NCI-H82 treated with DMSO at 0.1 percent for 48 hours (cell line): ENCODE results near the gene TPRX1.
"Not testable (repeated sequence)": the region's sequence is repeated elsewhere in the genome, so short reads cannot be mapped to it uniquely, and the experiment has no call there.

Experiments
- DNase-seq: peaks from one replicate; lab custom pipeline; 2025; ENCODE audit not compliant: unreplicated experiment; lab: John Stamatoyannopoulos, UW

The TPRX1 gene

DNA sequence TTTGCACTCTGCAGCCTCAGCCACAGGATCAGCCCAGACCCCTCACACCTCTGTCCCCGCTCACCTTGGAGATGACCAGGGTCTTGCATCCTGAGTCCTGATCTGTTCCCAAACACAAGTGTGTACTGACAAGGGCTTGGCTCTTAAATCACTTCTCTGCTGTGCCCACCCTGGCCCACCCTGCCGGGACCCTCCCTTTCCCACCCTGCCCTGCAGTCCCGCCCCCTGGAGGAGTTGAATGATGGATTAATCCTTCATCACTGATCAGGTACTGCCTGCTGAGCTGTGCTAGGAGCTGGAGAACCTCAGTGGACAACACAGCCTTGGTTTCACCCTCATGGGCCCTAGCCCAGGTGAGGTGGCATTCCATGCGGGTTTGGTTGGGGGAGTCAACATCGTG, at the start of gene TPRX1:
TSS of gene TPRX1 (minus strand) at position 101 of the 400 bp plus-strand sequence. CDS start at position 89, 12 bp downstream.
- DNase-seq = not testable (repeated sequence)

- no peak for DNase-seq
Measured at GRCh38 chr19:47853003-47853402, 48.7 kb upstream of the TPRX1 start.

DNA sequence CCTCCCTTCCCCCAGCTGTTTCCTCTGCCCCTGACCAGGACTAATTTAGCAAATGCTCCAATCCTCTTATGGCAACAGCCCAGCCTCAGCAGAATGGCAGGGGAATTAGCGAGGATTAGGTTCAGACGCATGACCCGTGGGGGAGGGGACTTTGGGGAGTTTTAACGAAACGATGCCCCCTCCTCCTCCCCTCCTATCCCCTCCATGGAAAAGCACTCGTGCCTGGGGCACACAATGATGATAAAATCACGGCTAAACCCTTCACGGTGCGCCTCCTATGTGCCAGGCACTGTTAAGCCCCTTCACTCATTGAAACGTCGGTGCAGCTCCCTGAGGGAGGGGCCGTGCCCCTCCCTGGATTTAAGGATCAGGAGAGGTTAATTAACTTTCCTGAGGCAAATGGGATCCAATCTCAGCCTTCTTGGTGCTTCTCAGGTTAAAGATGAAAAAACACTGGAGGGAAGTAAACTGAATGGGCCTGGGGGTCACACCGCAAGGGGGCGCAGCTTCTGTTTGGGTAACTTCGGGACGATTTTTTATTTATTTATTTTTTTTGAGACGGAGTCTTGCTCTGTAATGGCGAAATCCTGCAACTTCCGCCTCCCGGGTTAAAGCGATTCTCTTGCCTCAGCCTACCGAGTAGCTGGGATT, 44.6 kb upstream of the TPRX1 start:
- peak; percentile 100 for DNase-seq

DNA sequence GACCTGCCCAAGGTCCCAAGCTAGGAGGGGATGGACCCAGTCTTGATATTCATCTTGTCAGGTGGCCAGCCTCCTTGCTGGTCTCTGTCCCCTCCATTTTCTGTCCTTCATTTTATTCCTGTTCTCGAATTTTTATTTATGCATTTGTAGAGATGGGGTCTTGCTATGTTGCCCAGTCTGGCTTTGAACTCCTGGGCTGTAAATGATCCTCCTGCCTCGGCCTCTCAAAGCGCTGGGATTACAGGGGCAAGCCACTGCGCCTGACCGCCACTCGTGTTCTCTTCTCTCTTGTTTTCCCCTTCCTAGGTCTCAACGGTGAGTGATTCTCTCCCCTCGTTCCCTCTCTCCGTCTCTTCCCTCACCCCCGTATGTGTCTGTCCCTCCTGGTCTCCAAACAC, 44.1 kb upstream of the TPRX1 start:
- no peak for DNase-seq

DNA sequence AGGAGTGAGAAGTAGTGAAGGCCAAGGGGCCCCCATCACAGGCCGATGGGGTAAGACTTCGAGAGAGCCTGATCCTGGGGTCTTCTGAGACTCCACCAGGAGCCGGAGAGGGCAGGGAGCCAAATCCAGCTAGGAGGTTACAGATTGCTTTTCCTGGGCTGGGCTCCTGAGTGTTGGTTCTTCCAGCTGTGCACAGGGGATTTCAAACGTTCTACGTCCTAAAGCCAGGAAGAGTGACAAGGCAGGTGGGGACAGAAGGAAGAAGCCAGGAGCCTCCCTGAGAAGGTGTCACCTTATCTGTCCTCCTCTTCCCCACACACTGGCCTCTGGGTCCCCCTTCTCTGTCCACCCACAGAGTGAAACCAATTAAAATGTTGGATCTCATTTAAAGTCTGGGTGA, 38.6 kb upstream of the TPRX1 start:
- DNase-seq = peak; percentile 81

- peak; percentile 73 for DNase-seq
Measured at GRCh38 chr19:47839913-47840312, 35.6 kb upstream of the TPRX1 start.

GRCh38 chr19:47839411-47839810, 35.1 kb upstream of the TPRX1 start:
- DNase-seq = no peak

DNA sequence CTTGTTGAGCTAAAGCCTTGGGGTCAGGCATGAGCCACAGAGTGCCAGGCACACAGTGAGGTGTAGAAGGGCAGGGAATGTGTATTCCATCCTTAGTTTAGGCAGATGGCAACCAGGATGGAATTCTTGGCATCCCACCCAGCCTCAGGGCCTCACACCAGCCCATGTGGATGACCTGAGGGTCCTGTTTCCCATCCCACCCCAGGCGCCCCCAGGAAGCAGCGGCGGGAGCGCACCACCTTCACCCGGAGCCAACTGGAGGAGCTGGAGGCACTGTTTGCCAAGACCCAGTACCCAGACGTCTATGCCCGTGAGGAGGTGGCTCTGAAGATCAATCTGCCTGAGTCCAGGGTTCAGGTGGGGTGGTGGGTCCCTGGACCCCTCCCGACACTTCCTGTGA, 31.7 kb upstream of the TPRX1 start:
- DNase-seq = no peak

DNA sequence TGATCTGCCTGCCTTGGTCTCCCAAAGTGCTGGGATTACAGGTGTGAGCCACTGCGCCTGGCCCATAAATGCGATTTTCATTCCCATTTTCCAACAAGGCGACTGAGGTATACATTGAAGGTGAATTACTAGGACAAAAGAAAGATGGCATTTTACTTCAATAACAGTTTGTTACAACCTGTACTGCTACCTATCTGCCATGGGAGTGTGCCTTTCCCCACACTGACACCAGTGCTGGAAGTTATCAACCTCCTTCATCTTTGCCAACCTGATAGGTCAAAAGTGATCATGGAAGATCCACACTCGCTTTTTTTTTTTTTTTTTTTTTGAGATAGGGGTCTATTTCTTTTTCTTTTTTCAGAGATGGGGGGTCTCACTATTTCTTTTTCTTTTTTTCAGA, 28.4 kb upstream of the TPRX1 start:
- DNase-seq = no peak

GRCh38 chr19:47826800-47827199, 22.4 kb upstream of the TPRX1 start:
- DNase-seq = peak; percentile 83

GRCh38 chr19:47824396-47824795, 20.0 kb upstream of the TPRX1 start:
- DNase-seq = no peak

- DNase-seq = peak; percentile 91
Measured at GRCh38 chr19:47821460-47822020, 17.2 kb upstream of the TPRX1 start, which contains the start of gene CRX. CRX (plus strand) TSS chr19:47821937; CDS start chr19:47834444, 12,507 bp downstream.

- DNase-seq = peak; percentile 66
Measured at GRCh38 chr19:47820410-47820809, 16.1 kb upstream of the TPRX1 start.

GRCh38 chr19:47819858-47820257, 15.5 kb upstream of the TPRX1 start:
- DNase-seq = peak; percentile 97

DNA sequence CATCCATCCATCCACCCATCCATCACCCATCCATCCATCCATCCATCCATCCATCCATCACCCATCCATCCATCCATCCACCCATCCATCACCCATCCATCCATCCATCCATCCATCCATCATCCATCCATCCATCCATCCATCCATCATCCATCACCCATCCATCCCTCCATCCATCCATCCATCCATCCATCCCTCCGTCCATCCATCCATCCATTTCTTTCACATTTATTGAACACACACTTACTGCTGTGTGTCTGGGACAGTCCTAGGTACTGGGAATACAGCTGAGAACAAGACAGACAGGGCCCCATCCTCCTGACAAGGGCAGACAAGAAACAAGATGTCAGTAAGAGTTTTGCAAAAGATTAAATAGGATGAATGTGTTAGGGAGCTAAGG, 13.9 kb upstream of the TPRX1 start:
- not testable (repeated sequence) for DNase-seq

DNA sequence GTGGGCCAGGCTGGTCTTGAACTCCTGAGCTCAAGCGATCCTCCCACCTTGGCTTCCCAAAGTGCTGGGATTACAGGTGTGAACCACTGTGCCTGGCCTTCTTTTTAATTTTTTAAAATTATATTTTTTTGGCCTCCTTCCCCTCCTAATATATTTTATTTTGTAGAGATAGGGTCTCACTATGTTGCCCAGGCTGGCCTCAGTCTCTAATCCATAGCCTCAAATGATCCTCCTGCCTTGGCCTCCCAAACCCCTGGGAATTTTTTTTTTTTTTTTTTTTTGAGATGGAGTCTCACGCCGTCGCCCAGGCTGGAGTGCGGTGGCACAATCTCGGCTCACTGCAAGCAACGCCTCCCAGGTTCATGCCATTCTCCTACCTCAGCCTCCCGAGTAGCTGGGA, 11.9 kb upstream of the TPRX1 start:
- not testable (repeated sequence) for DNase-seq

GRCh38 chr19:47813995-47814328, 9.6 kb upstream of the TPRX1 start:
- no peak for DNase-seq

- peak; percentile 99 for DNase-seq
Measured at GRCh38 chr19:47813304-47813994, 9.1 kb upstream of the TPRX1 start.

DNA sequence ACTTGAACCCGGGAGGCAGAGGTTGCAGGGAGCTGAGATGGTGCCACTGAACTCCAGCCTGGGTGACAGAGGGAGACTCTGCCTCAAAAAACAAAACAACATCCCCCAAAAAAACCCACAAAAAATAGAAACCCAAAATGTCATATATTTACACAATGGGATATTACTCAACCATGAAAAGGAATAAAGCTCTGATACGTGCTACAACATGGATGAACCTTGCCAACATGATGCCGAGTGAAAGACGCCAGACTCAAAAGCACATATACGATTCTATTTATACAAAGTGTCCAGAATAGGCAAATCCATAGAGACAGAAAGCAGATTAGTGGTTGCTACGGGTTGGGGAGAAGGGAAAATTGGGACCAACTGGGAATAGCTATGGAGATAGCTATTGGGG, 2.1 kb upstream of the TPRX1 start:
- no peak for DNase-seq

DNA sequence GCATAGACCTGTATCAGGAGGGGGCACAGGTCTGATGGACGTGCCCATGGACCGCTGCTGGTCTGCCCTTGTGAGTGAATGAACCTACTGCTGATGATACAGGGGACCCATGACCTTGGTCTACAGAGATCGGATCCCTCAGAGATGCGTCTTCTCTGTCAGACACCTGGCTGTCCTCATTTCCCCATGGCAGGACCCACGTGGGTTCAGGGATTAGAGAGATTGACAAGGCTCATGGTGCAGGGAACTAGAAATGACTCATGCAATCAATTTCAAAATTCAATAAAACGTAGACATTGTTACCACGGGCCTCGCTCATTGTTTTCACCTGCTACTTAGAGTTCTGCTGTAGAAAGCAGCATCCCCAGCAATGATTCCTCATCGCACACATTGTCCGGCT, 962 bp upstream of the TPRX1 start:
- DNase-seq = no peak

DNA sequence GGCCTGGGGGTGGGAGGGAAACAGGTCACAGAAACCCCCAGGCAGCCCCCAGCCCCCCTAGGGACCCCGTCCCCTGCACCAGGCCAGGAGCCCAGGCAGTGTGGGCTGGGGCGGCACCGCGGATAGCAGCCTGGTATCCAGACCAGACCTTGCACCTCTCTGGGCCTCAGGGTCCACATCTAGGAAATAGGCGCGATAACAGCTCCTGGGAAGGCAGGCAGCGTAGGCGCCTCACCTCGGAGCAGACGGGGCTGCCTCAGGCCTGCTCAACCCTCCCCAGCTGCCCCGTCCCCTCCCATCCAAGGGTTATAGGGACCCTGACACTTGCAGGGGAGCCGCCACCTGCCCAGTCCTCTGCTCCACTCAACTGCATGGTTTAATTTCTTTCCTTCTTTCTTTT, 680 bp downstream of the TPRX1 start:
- DNase-seq = not testable (repeated sequence)

DNA sequence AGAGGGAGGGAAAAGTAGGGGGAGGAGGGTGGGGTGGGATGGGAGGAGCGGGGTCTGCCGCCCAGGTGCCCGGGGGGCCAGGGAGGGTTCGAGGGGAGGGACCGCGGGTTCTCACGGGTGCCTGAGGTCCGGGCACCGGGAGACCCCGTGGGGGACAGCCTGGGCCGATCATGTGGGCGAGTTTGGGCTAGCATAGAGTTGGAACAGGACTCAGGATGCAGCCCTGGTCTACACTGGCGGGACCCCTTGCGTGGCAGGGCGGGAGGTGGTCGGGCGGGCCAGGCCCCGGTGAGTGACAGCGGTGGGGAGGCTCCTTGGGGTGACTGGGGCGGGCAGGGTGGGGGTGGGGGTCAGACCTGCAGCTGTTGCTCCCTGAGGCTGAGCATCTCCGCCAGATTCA, 1.2 kb downstream of the TPRX1 start:
- DNase-seq = not testable (repeated sequence)
